ENCODE measurements around the gene IPO8. TPM values are rescaled to one million over a fixed set of nuclear protein-coding genes. Genes with fewer than 3 reads are reported as not detected.

The IPO8 gene
- total and polyA plus RNA-seq, 4 donors: 6.7 to 52.7 (median 33.0) TPM

DNA sequence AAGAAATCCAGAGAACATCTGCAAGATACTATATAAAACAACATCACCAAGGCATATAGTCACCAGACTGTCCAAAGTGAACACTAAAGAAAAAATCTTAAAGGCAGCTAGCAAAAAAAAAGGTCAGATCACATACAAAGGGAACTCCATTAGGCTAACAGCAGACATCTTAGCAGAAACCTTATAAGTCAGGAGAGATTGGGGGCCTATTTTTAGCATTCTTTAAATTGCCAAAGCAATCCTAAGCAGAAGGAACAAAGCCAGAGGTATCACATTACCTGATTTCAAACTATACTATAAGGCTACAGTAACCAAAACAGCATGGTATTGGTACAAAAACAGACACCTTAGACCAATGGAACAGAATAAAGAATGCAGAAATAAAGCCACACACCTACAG lies 92.5 kb downstream of the IPO8 start:
- H3K9me3 ChIP-seq (ENCODE audit: control insufficient read depth in 4 of 4, insufficient read depth in 3 of 4, low read length in 3 of 4): peaks cover 0 to 12% (median 3%) of the 10 kb centered on the region in 4 donors
- no peaks in the 10 kb centered on the region for H3K27me3 ChIP-seq (ENCODE audit: control insufficient read depth in 3 of 3, insufficient read depth in 3 of 3, low read length in 2 of 3)
- peaks cover 0 to 1% (median 0%) of the 10 kb centered on the region in 4 donors for H3K36me3 ChIP-seq (ENCODE audit: control insufficient read depth in 4 of 4, insufficient read depth in 4 of 4, low read length in 4 of 4)
- TF ChIP-seq, protein P1, sequence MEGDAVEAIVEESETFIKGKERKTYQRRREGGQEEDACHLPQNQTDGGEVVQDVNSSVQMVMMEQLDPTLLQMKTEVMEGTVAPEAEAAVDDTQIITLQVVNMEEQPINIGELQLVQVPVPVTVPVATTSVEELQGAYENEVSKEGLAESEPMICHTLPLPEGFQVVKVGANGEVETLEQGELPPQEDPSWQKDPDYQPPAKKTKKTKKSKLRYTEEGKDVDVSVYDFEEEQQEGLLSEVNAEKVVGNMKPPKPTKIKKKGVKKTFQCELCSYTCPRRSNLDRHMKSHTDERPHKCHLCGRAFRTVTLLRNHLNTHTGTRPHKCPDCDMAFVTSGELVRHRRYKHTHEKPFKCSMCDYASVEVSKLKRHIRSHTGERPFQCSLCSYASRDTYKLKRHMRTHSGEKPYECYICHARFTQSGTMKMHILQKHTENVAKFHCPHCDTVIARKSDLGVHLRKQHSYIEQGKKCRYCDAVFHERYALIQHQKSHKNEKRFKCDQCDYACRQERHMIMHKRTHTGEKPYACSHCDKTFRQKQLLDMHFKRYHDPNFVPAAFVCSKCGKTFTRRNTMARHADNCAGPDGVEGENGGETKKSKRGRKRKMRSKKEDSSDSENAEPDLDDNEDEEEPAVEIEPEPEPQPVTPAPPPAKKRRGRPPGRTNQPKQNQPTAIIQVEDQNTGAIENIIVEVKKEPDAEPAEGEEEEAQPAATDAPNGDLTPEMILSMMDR (IDR thresholded peaks at IDR 0.05; ENCODE audit: control extremely low read depth, extremely low read depth): no peak
- DNase-seq (no peak), ATAC-seq (ENCODE audit: insufficient read depth, low FRiP score) (no peak)
- H3K4me3 ChIP-seq: no peak overlapping the region
- H3K9ac ChIP-seq (ENCODE audit: insufficient read depth in 1 of 2, low read length in 2 of 2): no peak overlapping the region
- no peak overlapping the region for H3K27ac ChIP-seq (ENCODE audit: low read depth in 1 of 2, low read length in 1 of 2)
- H3K4me1 ChIP-seq (ENCODE audit: control insufficient read depth in 5 of 5, insufficient read depth in 5 of 5, low read length in 5 of 5): peaks cover 0 to 9% (median 0%) of the 10 kb centered on the region in 5 donors

DNA sequence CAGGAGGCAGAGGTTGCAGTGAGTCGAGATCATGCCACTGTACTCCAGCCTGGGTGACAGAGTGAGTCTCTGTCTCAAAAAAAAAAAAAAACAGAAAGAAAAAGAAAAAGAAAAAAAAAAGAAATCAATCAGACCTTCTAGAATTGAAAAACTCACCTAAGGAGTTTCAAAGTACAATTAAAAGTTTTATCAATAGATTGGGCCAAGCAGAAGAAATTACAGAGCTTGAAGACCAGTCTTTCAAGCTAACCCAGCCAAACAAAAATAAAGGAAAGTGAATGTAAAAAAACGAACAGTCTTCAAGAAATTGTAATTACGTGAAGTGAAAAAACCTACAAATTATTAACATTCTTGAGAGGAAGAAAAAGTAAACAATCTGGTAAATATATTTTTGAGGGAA lies 93.0 kb downstream of the IPO8 start:
- 89 to 96% methylated on average over 3 of the region's 3 CpGs for WGBS, 2 donors

DNA sequence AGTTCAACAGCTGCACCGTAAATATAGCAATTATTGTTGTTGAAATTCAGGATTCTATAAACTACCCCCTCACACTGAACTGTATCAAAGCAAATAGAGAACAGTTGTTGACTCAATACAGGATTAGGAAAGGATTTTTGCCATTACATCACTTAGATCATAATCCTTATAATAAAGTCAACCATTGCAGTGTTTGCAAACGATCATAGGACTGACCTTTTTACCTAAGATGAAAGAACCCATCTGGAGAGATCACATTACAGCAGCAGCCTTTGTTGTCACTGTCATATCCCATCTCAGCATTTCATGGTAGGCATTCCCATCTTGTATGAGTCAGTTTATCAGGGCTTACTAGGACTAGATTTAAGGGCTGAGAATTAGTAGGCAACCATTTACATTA lies 96.1 kb downstream of the IPO8 start:
- H3K9ac ChIP-seq (ENCODE audit: insufficient read depth in 1 of 2, low read length in 2 of 2): no peak overlapping the region
- no peak overlapping the region for H3K27ac ChIP-seq (ENCODE audit: low read depth in 1 of 2, low read length in 1 of 2)
- no peak overlapping the region for H3K4me3 ChIP-seq
- ATAC-seq (ENCODE audit: insufficient read depth, low FRiP score): no peak
- H3K27me3 ChIP-seq (ENCODE audit: control insufficient read depth in 3 of 3, insufficient read depth in 3 of 3, low read length in 2 of 3): no peaks in the 10 kb centered on the region
- WGBS, 2 donors: 69 to 73% methylated on average over 2 of the region's 2 CpGs
- TF ChIP-seq, protein P1 (IDR thresholded peaks at IDR 0.05; ENCODE audit: control extremely low read depth, extremely low read depth): no peak
- no peak for DNase-seq
- peaks cover 0 to 7% (median 0%) of the 10 kb centered on the region in 5 donors for H3K4me1 ChIP-seq (ENCODE audit: control insufficient read depth in 5 of 5, insufficient read depth in 5 of 5, low read length in 5 of 5)
- peaks cover 0 to 1% (median 0%) of the 10 kb centered on the region in 4 donors for H3K36me3 ChIP-seq (ENCODE audit: control insufficient read depth in 4 of 4, insufficient read depth in 4 of 4, low read length in 4 of 4)
- peaks cover 0 to 12% (median 3%) of the 10 kb centered on the region in 4 donors for H3K9me3 ChIP-seq (ENCODE audit: control insufficient read depth in 4 of 4, insufficient read depth in 3 of 4, low read length in 3 of 4)

More for the DNA sequence above, 93.0 kb downstream of the IPO8 start:
- Histone ChIP-seq H3K27me3 (ENCODE audit: control insufficient read depth in 3 of 3, insufficient read depth in 3 of 3, low read length in 2 of 3) (no peaks in the 10 kb centered on the region), H3K27ac (ENCODE audit: low read depth in 1 of 2, low read length in 1 of 2) (no peak overlapping the region), H3K9me3 (ENCODE audit: control insufficient read depth in 4 of 4, insufficient read depth in 3 of 4, low read length in 3 of 4) (peaks cover 0 to 12% (median 3%) of the 10 kb centered on the region in 4 donors), H3K4me1 (ENCODE audit: control insufficient read depth in 5 of 5, insufficient read depth in 5 of 5, low read length in 5 of 5) (peaks cover 0 to 9% (median 0%) of the 10 kb centered on the region in 5 donors), H3K9ac (ENCODE audit: insufficient read depth in 1 of 2, low read length in 2 of 2) (no peak overlapping the region), H3K36me3 (ENCODE audit: control insufficient read depth in 4 of 4, insufficient read depth in 4 of 4, low read length in 4 of 4) (peaks cover 0 to 1% (median 0%) of the 10 kb centered on the region in 4 donors), H3K4me3 (no peak overlapping the region)
- DNase-seq (no peak), ATAC-seq (ENCODE audit: insufficient read depth, low FRiP score) (no peak)
- TF ChIP-seq, protein P1 (IDR thresholded peaks at IDR 0.05; ENCODE audit: control extremely low read depth, extremely low read depth): no peak

DNA sequence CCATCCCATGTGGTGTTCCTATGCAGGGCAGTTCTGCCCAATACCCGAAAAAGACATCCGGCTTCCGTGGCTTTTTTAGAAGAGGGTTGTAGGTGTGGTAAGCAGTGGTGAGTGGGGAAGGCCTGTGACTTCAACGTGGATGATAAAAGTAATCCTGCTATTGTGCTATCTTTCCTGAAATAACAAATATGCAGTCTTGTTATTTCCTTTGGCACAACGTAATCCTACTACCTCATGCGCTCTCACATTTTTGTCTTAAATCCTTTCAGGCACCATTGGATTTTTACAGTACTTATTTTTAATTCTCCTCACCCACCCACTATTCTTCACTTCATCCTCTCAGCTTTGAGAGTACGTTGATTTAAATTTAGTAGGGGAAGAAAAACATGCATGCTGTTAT lies 96.8 kb downstream of the IPO8 start:
- peaks cover 0 to 8% (median 3%) of the 10 kb centered on the region in 4 donors for H3K9me3 ChIP-seq (ENCODE audit: control insufficient read depth in 4 of 4, insufficient read depth in 3 of 4, low read length in 3 of 4)
- peaks cover 0 to 1% (median 0%) of the 10 kb centered on the region in 4 donors for H3K36me3 ChIP-seq (ENCODE audit: control insufficient read depth in 4 of 4, insufficient read depth in 4 of 4, low read length in 4 of 4)
- H3K4me1 ChIP-seq (ENCODE audit: control insufficient read depth in 5 of 5, insufficient read depth in 5 of 5, low read length in 5 of 5): peaks cover 0 to under 1% (median 0%) of the 10 kb centered on the region in 5 donors
- 69 to 75% methylated on average over 7 of the region's 7 CpGs for WGBS, 2 donors
- ATAC-seq (ENCODE audit: insufficient read depth, low FRiP score) (no peak), DNase-seq (no peak)
- H3K4me3 ChIP-seq: no peak overlapping the region
- TF ChIP-seq, protein P1 (IDR thresholded peaks at IDR 0.05; ENCODE audit: control extremely low read depth, extremely low read depth): no peak
- H3K27ac ChIP-seq (ENCODE audit: low read depth in 1 of 2, low read length in 1 of 2): no peak overlapping the region
- H3K27me3 ChIP-seq (ENCODE audit: control insufficient read depth in 3 of 3, insufficient read depth in 3 of 3, low read length in 2 of 3): no peaks in the 10 kb centered on the region
- H3K9ac ChIP-seq (ENCODE audit: insufficient read depth in 1 of 2, low read length in 2 of 2): no peak overlapping the region

Data from lung (tissue), 12 donors.